CD4-positive, alpha-beta memory T cell (primary cell): Measurements from ENCODE around the gene ERC2. TPM values are rescaled to one million over a fixed set of nuclear protein-coding genes. Genes with fewer than 3 reads are reported as not detected.

ENCODE experiments used
- CTCF ChIA-PET: fragments of 350-600 bp; sonication (Branson Sonifier 250); formaldehyde crosslinking; loops from one replicate; lab custom pipeline; 2021; ENCODE audit warnings: inconsistent platforms; ENCODE audit not compliant: partially characterized antibody; lab: Charles Lee
- POLR2A ChIA-PET: fragments of 350-600 bp; sonication (Branson Sonifier 250); formaldehyde crosslinking; loops from one replicate; lab custom pipeline; 2021; ENCODE audit not compliant: partially characterized antibody; lab: Charles Lee
- DNase-seq, 5 donors: peaks; one replicate each; pipeline versions ENCODE4 v3.0.0 to v3.0.0-alpha.2; 2020 to 2022; ENCODE audit warnings: mixed read lengths in 1 of 5
- H3K27ac ChIP-seq: one replicate; pipeline ENCODE4 v1.7.0; 2013; ENCODE audit warnings: low read depth, low read length
- H3K27me3 ChIP-seq: 2 replicates; pipeline ENCODE4 v1.7.0; 2013; ENCODE audit warnings: mild to moderate bottlenecking, low read length, moderate library complexity; ENCODE audit not compliant: insufficient read depth
- H3K36me3 ChIP-seq: 2 replicates; pipeline ENCODE4 v1.7.0; 2013; ENCODE audit warnings: mild to moderate bottlenecking, low read length, moderate library complexity; ENCODE audit not compliant: insufficient read depth
- H3K4me1 ChIP-seq: 2 replicates; pipeline ENCODE4 v1.7.0; 2013; ENCODE audit warnings: mild to moderate bottlenecking, low read length, moderate library complexity; ENCODE audit not compliant: insufficient read depth
- H3K4me3 ChIP-seq, 2 donors: one replicate each; pipeline ENCODE4 v1.7.0; 2013; ENCODE audit warnings: low read length in 2 of 2, mild to moderate bottlenecking in 1 of 2
- H3K9me3 ChIP-seq, 2 donors: one replicate each; pipeline ENCODE4 v1.7.0; 2013; ENCODE audit warnings: low read length in 2 of 2, control low read depth in 1 of 2; ENCODE audit not compliant: control insufficient read depth in 1 of 2
- H3K27ac Mint-ChIP-seq, 7 donors: one replicate each; pipeline ENCODE4 v1.8.0; 2020 to 2021; ENCODE audit warnings: mixed read lengths in 7 of 7, mild to moderate bottlenecking in 6 of 7, inconsistent platforms in 3 of 7, moderate library complexity in 3 of 7
- H3K27me3 Mint-ChIP-seq, 2 donors: one replicate each; pipeline ENCODE4 v1.8.0; 2020 to 2021; ENCODE audit warnings: mixed read lengths in 2 of 2
- H3K36me3 Mint-ChIP-seq, 2 donors: one replicate each; pipeline ENCODE4 v1.8.0; 2020 to 2021; ENCODE audit warnings: mixed read lengths in 2 of 2, inconsistent platforms in 1 of 2, mild to moderate bottlenecking in 1 of 2
- H3K4me1 Mint-ChIP-seq, 4 donors: one replicate each; pipeline ENCODE4 v1.8.0; 2020 to 2021; ENCODE audit warnings: mixed read lengths in 4 of 4, mild to moderate bottlenecking in 1 of 4
- H3K4me3 Mint-ChIP-seq, 8 donors: one replicate each; pipeline ENCODE4 v1.8.0; 2020 to 2021; ENCODE audit warnings: mixed read lengths in 8 of 8, mild to moderate bottlenecking in 7 of 8, moderate library complexity in 6 of 8, inconsistent platforms in 3 of 8
- H3K9me3 Mint-ChIP-seq, 8 donors: one replicate each; pipeline ENCODE4 v1.8.0; 2020 to 2021; ENCODE audit warnings: mixed read lengths in 8 of 8, mild to moderate bottlenecking in 5 of 8, inconsistent platforms in 3 of 8, moderate library complexity in 1 of 8
- intact Hi-C: fragments of 100-400 bp; cut with micrococcal nuclease; formaldehyde crosslinking; loops from one replicate; pipeline ENCODE4 v1.15.1; 2023
- polyA plus RNA-seq, 2 donors: library from polyadenylated mRNA; unstranded; fragments of 300-500 nt; fragmentation: Illumina TruSeq; gene quantifications; one replicate each; pipeline ENCODE4 v1.2.3, GENCODE V29; 2021
- total RNA-seq, 2 experiments: library from RNA; stranded (reverse); gene quantifications; one replicate each; pipeline ENCODE4 v1.2.3, GENCODE V29; 2021

The ERC2 gene
- total and polyA plus RNA-seq, 4 experiments from 2014 or later = not detected

DNA sequence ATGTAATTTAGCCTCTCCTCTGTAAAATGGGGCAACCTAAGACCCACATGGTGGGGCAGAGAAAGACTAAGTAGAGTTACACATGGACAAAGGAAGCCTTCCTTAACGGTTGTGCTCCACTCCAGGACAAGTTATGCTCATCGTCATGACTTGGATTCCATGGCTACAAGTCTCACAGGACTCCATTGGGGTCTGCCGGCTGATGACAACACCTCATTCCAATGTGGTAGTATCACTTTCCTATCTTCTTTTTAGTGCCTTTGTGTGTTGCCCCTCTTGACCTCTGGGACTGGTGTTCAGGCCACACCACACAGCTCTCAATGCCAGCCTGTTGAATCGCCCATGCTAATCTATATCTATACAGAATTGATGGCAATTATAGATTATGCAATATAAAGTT, 799.9 kb downstream of the ERC2 start:
- no peaks in the 10 kb centered on the region for H3K36me3 ChIP-seq
- no peak overlapping the region for H3K4me3 Mint-ChIP-seq
- intact Hi-C loops = no loop called here
- peaks cover 0 to 5% (median 0%) of the 10 kb centered on the region in 8 donors for H3K9me3 Mint-ChIP-seq
- ChIA-PET POLR2A (no interaction called here), CTCF (no interaction called here)
- H3K4me1 Mint-ChIP-seq = no peaks in the 10 kb centered on the region
- H3K27me3 Mint-ChIP-seq = no peaks in the 10 kb centered on the region
- DNase-seq = no peak
- no peaks in the 10 kb centered on the region for H3K9me3 ChIP-seq
- H3K27me3 ChIP-seq = no peaks in the 10 kb centered on the region
- no peak overlapping the region for H3K4me3 ChIP-seq
- no peak overlapping the region for H3K27ac ChIP-seq
- no peaks in the 10 kb centered on the region for H3K36me3 Mint-ChIP-seq
- no peak overlapping the region for H3K27ac Mint-ChIP-seq
- no peaks in the 10 kb centered on the region for H3K4me1 ChIP-seq

DNA sequence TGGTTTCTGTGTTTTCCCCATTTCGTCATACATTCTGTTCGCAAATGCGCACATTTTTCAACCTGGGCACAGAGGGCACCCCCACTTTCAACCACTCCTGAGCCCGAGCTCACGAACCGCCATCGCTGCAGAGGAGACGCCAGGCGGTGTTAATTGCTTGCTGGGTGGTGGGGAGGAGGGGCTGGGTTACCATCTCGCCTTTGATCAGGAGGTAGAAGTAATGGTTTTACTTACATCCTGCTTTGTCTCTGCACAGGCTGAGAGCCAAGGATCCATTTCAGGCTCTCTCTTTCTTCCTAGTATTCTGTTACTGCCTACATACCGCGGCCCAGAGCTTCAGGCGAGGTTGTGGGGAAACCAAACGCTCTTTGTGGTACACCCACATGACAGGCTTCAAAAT, 803.9 kb downstream of the ERC2 start:
- Mint-ChIP-seq H3K4me1 (no peaks in the 10 kb centered on the region), H3K27ac (no peak overlapping the region), H3K9me3 (peaks cover 0 to 7% (median 0%) of the 10 kb centered on the region in 8 donors), H3K36me3 (no peaks in the 10 kb centered on the region), H3K4me3 (no peak overlapping the region), H3K27me3 (peaks cover 0 to 3% of the 10 kb centered on the region in 2 donors)
- ChIA-PET CTCF (no interaction called here), POLR2A (no interaction called here)
- DNase-seq = no peak
- H3K4me3 ChIP-seq = no peak overlapping the region
- H3K27ac ChIP-seq = no peak overlapping the region
- no peaks in the 10 kb centered on the region for H3K9me3 ChIP-seq
- no peaks in the 10 kb centered on the region for H3K4me1 ChIP-seq
- H3K36me3 ChIP-seq = no peaks in the 10 kb centered on the region
- intact Hi-C loops = no loop called here
- no peaks in the 10 kb centered on the region for H3K27me3 ChIP-seq

DNA sequence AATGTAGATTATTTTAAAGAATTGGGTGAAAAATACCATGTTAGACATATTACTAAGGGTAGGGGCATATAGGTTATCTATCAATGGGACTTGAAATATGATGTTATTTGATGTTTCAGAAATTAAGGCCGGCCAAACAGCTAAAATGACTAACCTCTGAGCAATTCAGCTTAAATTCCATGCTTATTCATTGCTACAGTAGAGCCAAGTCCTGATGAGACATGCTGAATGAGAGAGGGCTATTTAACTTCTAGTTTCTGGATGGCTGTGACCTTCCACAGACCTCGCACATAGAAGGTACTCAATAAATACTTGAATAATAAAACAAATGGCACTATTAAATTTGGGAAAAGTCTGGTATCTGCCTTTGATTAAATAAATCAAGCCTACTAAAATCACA, 805.6 kb downstream of the ERC2 start:
- H3K36me3 ChIP-seq = no peaks in the 10 kb centered on the region
- Mint-ChIP-seq H3K27me3 (peaks cover 0 to 3% of the 10 kb centered on the region in 2 donors), H3K27ac (no peak overlapping the region), H3K36me3 (no peaks in the 10 kb centered on the region), H3K4me3 (no peak overlapping the region), H3K4me1 (no peaks in the 10 kb centered on the region), H3K9me3 (peaks cover 0 to 7% (median 0%) of the 10 kb centered on the region in 8 donors)
- no peak overlapping the region for H3K4me3 ChIP-seq
- no peak overlapping the region for H3K27ac ChIP-seq
- intact Hi-C loops = no loop called here
- CTCF ChIA-PET = no interaction called here
- no peaks in the 10 kb centered on the region for H3K9me3 ChIP-seq
- no peaks in the 10 kb centered on the region for H3K4me1 ChIP-seq
- POLR2A ChIA-PET = no interaction called here
- no peak for DNase-seq
- no peaks in the 10 kb centered on the region for H3K27me3 ChIP-seq

DNA sequence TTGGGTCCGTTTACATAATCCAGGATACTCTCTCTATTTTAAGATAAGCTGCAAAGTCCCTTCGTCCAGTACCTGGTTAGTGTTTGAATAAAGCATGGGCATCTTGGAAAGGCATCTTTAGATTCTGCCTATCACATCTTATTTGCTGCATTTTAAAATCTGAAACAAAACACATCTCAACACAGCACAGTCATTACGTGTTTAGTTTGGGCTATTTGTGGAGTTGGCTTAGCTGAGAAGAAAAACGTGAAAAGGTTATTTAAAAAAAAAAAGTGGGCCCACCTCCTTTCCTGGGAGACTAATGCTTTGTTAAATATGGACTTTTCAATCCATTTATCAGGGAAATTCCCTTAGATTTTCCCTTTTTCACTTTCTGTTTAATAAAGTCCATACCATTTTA, 806.7 kb downstream of the ERC2 start:
- Mint-ChIP-seq H3K4me1 (no peaks in the 10 kb centered on the region), H3K27ac (no peak overlapping the region), H3K36me3 (no peaks in the 10 kb centered on the region), H3K9me3 (peaks cover 0 to 7% (median 0%) of the 10 kb centered on the region in 8 donors), H3K4me3 (no peak overlapping the region), H3K27me3 (peaks cover 0 to 3% of the 10 kb centered on the region in 2 donors)
- Histone ChIP-seq H3K27ac (no peak overlapping the region), H3K9me3 (no peaks in the 10 kb centered on the region), H3K27me3 (no peaks in the 10 kb centered on the region), H3K4me3 (no peak overlapping the region), H3K4me1 (no peaks in the 10 kb centered on the region), H3K36me3 (no peaks in the 10 kb centered on the region)
- DNase-seq = no peak
- intact Hi-C loops = no loop called here
- CTCF ChIA-PET = no interaction called here
- POLR2A ChIA-PET = no interaction called here

DNA sequence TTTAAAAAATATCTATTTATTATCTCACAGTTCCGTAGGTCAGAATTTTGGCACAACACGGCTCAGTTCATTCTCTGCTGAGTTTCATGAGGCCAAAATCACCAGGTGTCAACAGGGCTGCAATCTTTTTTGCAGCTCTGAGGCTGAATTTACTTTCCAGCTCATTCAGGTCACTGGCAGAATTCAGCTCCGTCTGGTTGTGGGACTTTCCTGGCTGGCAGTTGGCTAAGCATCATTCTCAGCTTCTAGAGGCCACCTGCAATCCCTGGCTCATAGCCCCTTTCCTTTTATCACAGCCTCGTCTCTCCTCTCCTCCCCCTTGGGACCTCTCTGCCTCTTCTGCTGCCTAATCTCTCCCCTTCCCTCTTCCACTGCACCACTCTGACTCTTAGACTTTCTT, 807.1 kb downstream of the ERC2 start:
- no peaks in the 10 kb centered on the region for H3K4me1 ChIP-seq
- intact Hi-C loops = no loop called here
- DNase-seq = no peak
- H3K27ac ChIP-seq = no peak overlapping the region
- Mint-ChIP-seq H3K36me3 (no peaks in the 10 kb centered on the region), H3K4me3 (no peak overlapping the region), H3K27me3 (peaks cover 0 to 3% of the 10 kb centered on the region in 2 donors), H3K9me3 (peaks cover 0 to 7% (median 0%) of the 10 kb centered on the region in 8 donors), H3K4me1 (no peaks in the 10 kb centered on the region), H3K27ac (no peak overlapping the region)
- CTCF ChIA-PET = no interaction called here
- no peaks in the 10 kb centered on the region for H3K9me3 ChIP-seq
- no peaks in the 10 kb centered on the region for H3K27me3 ChIP-seq
- POLR2A ChIA-PET = no interaction called here
- no peak overlapping the region for H3K4me3 ChIP-seq
- H3K36me3 ChIP-seq = no peaks in the 10 kb centered on the region

DNA sequence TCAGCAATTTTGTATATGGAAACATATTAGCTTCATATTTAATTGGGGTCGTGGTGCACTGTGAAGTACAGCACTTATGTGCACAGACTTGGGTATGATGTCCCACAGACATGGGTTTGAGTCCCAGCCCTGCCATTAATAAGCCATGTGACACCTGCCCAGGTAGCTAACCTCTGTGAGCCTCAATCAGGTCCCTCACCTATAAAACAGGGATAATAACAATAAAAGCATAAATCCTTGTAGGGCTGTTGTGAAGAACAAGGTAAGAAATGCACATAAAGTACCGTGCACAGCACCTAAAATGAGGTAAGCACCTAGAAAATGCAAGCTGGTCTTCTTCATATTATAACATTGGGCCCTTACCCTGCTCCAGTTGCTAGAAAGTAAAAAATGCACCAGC, 807.6 kb downstream of the ERC2 start:
- H3K4me1 ChIP-seq = no peaks in the 10 kb centered on the region
- no peak overlapping the region for H3K4me3 Mint-ChIP-seq
- intact Hi-C loops = no loop called here
- H3K27me3 ChIP-seq = no peaks in the 10 kb centered on the region
- CTCF ChIA-PET = no interaction called here
- H3K36me3 Mint-ChIP-seq = no peaks in the 10 kb centered on the region
- no peaks in the 10 kb centered on the region for H3K9me3 ChIP-seq
- no peaks in the 10 kb centered on the region for H3K36me3 ChIP-seq
- POLR2A ChIA-PET = no interaction called here
- H3K4me3 ChIP-seq = no peak overlapping the region
- DNase-seq = no peak
- H3K4me1 Mint-ChIP-seq = no peaks in the 10 kb centered on the region
- no peak overlapping the region for H3K27ac ChIP-seq
- peaks cover 0 to 7% (median 0%) of the 10 kb centered on the region in 8 donors for H3K9me3 Mint-ChIP-seq
- no peak overlapping the region for H3K27ac Mint-ChIP-seq
- H3K27me3 Mint-ChIP-seq = peaks cover 0 to 3% of the 10 kb centered on the region in 2 donors

DNA sequence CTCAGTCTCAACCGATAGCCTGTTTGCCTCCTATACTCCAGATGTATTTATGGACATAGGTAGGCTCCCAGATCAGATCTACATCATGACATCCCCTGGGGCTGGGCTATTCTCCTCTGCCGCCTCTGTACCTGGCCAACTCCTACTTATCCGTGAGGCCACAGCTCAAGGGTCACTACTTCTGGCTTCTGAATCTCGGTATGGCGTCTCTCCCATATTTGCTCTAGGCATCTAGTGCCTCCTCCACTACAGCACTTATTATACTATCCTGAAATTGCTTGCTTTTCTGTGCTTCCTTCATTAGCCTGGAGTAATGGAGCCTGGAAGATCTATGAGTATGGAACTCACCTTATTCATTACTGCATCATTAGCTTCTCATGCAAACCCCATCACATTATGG, 808.6 kb downstream of the ERC2 start:
- intact Hi-C loops = no loop called here
- Mint-ChIP-seq H3K4me3 (no peak overlapping the region), H3K9me3 (peaks cover 0 to 4% (median 0%) of the 10 kb centered on the region in 8 donors), H3K36me3 (no peaks in the 10 kb centered on the region), H3K27ac (no peak overlapping the region), H3K4me1 (no peaks in the 10 kb centered on the region), H3K27me3 (peaks cover 0 to 3% of the 10 kb centered on the region in 2 donors)
- Histone ChIP-seq H3K27me3 (no peaks in the 10 kb centered on the region), H3K9me3 (no peaks in the 10 kb centered on the region), H3K4me3 (no peak overlapping the region), H3K4me1 (no peaks in the 10 kb centered on the region), H3K36me3 (no peaks in the 10 kb centered on the region), H3K27ac (no peak overlapping the region)
- CTCF ChIA-PET = no interaction called here
- POLR2A ChIA-PET = no interaction called here
- no peak for DNase-seq
